Thyroid gland (tissue), 4 donors: ENCODE results near the gene LHFPL2. TPM values are rescaled to one million over a fixed set of nuclear protein-coding genes. Genes with fewer than 3 reads are reported as not detected.

Experiments used
- DNase-seq, 2 donors: peaks; one replicate each; pipeline ENCODE4 v3.0.0-alpha.2; 2019
- H3K27ac ChIP-seq, 3 donors: fragments of 200-600 bp; sonication (generic); 1 replicate in 2 of 3; 2 replicates in 1 of 3; pipeline ENCODE4 v1.5.1; 2016 to 2019; ENCODE audit warnings: mild to moderate bottlenecking in 1 of 3, moderate library complexity in 1 of 3
- H3K27me3 ChIP-seq: fragments of 200-600 bp; sonication (generic); one replicate; pipeline ENCODE4 v1.5.1; 2019
- H3K36me3 ChIP-seq, 2 donors: fragments of 200-600 bp; sonication (generic); one replicate each; pipeline ENCODE4 v1.5.1; 2016 to 2019
- H3K4me1 ChIP-seq, 2 donors: fragments of 200-600 bp; sonication (generic); one replicate each; pipeline ENCODE4 v1.5.1; 2017 to 2019
- H3K4me3 ChIP-seq, 3 donors: fragments of 200-600 bp; sonication (generic); replicated peaks in 1 of 3; 1 replicate in 2 of 3; 2 replicates in 1 of 3; pipeline ENCODE4 v1.5.1; 2016; ENCODE audit warnings: mild to moderate bottlenecking in 1 of 3
- H3K9me3 ChIP-seq: fragments of 200-600 bp; sonication (generic); one replicate; pipeline ENCODE4 v1.5.1; 2017
- CTCF ChIP-seq, 6 experiments: fragments of 200-600 bp in 3 of 6; fragments of 450-650 bp in 3 of 6; sonication (generic) in 3 of 6; IDR thresholded peaks; one replicate each; pipeline ENCODE4 v1.5.1; 2016 to 2019; ENCODE audit warnings: antibody characterized with exemption in 6 of 6, mild to moderate bottlenecking in 2 of 6, inconsistent platforms in 1 of 6, moderate library complexity in 1 of 6
- POLR2A ChIP-seq, 2 donors: fragments of 450-650 bp; IDR thresholded peaks; one replicate each; pipeline ENCODE4 v1.6.1; 2017; ENCODE audit warnings: antibody characterized with exemption in 2 of 2, mild to moderate bottlenecking in 2 of 2, moderate library complexity in 1 of 2
- WGBS, 2 donors: methylation state at CpG; one replicate each; pipeline ENCODE4 v1.1.5; 2017; 5-methylcytosine and 5-hydroxymethylcytosine counted together
- intact Hi-C: fragments of 100-400 bp; cut with DNase I; formaldehyde crosslinking; loops from one replicate; pipeline ENCODE4 v1.15.1; 2023
- total RNA-seq, 4 donors: library from RNA; depleted of rRNA; stranded (reverse); fragments of >200 nt; gene quantifications; one replicate each; pipeline ENCODE4 v1.2.3, GENCODE V29; 2016

Gene LHFPL2
- total RNA-seq, 4 donors from 2014 or later = 17.6 to 25.7 (median 23.7) TPM

GRCh38 chr5:78527054-78527859, 121.3 kb downstream of the LHFPL2 start:
- Histone ChIP-seq H3K27me3 (no peaks in the 10 kb centered on the region), H3K4me1 (peaks cover 10 to 19% of the 10 kb centered on the region in 2 donors), H3K27ac (peak overlapping the region; percentile 47 to 61 (median 52)), H3K9me3 (no peaks in the 10 kb centered on the region), H3K4me3 (no peak overlapping the region), H3K36me3 (no peaks in the 10 kb centered on the region)
- DNase-seq = peak; percentile 60 to 72
- intact Hi-C loops = loop anchor here (10.0 kb wide), 1 partner anchor 162 kb away; the partner anchor contains the start of gene SCAMP1
- no peak for TF ChIP-seq POLR2A (IDR thresholded peaks at IDR 0.05)
- TF ChIP-seq CTCF (IDR thresholded peaks at IDR 0.05) = no peak
- WGBS, 2 donors = 34 to 38% methylated on average over 9 of the region's 9 CpGs

- Histone ChIP-seq H3K36me3 (no peaks in the 10 kb centered on the region), H3K27me3 (no peaks in the 10 kb centered on the region), H3K9me3 (no peaks in the 10 kb centered on the region), H3K4me3 (no peak overlapping the region), H3K4me1 (peaks cover 10 to 19% of the 10 kb centered on the region in 2 donors), H3K27ac (peak overlapping the region in 1 of 3 donors; percentile 18)
- WGBS, 2 donors = 86 to 94% methylated on average over 7 of the region's 7 CpGs
- DNase-seq = no peak
- TF ChIP-seq POLR2A (IDR thresholded peaks at IDR 0.05) = no peak
- no peak for TF ChIP-seq CTCF (IDR thresholded peaks at IDR 0.05)
- intact Hi-C loops = loop anchor here (10.0 kb wide), 1 partner anchor 161 kb away; the partner anchor contains the start of gene SCAMP1
Observed at GRCh38 chr5:78526049-78526525, 122.5 kb downstream of the LHFPL2 start.

- Histone ChIP-seq H3K4me3 (no peak overlapping the region), H3K27ac (no peak overlapping the region), H3K4me1 (peaks cover 11 to 25% of the 10 kb centered on the region in 2 donors), H3K36me3 (no peaks in the 10 kb centered on the region), H3K27me3 (no peaks in the 10 kb centered on the region), H3K9me3 (no peaks in the 10 kb centered on the region)
- WGBS, 2 donors = 77 to 80% methylated on average over 15 of the region's 15 CpGs
- intact Hi-C loops = loop anchor here (10.0 kb wide), 1 partner anchor 159 kb away; the partner anchor contains the start of gene SCAMP1
- no peak for DNase-seq
- TF ChIP-seq POLR2A (IDR thresholded peaks at IDR 0.05) (no peak), CTCF (IDR thresholded peaks at IDR 0.05) (no peak)
Observed at GRCh38 chr5:78523314-78524193, 125.0 kb downstream of the LHFPL2 start.

GRCh38 chr5:78522476-78523260, 125.9 kb downstream of the LHFPL2 start:
- no peak for DNase-seq
- Histone ChIP-seq H3K36me3 (no peaks in the 10 kb centered on the region), H3K27ac (no peak overlapping the region), H3K4me3 (no peak overlapping the region), H3K4me1 (peaks cover 16 to 25% of the 10 kb centered on the region in 2 donors), H3K9me3 (no peaks in the 10 kb centered on the region), H3K27me3 (no peaks in the 10 kb centered on the region)
- intact Hi-C loops = loop anchor here (10.0 kb wide), 1 partner anchor 158 kb away; the partner anchor contains the start of gene SCAMP1
- WGBS, 2 donors = 89 to 90% methylated on average over 9 of the region's 9 CpGs
- TF ChIP-seq CTCF (IDR thresholded peaks at IDR 0.05) (no peak), POLR2A (IDR thresholded peaks at IDR 0.05) (no peak)
